GM12878 (cell line): ENCODE results near the gene RBM4.

Source experiments
- EP300 ChIP-seq, 2 experiments: fragments of 150-350 bp in 1 of 2; IDR thresholded peaks; 2 replicates each; pipeline ENCODE4 v1.6.1; 2011 to 2012; ENCODE audit warnings: low read depth in 2 of 2, low read length in 2 of 2, borderline replicate concordance in 1 of 2, improper control_type of control experiment in 1 of 2, inconsistent platforms in 1 of 2; ENCODE audit not compliant: control insufficient read depth in 1 of 2
- EZH2 ChIP-seq: IDR thresholded peaks from 2 replicates; pipeline ENCODE4 v1.6.1; 2012; ENCODE audit warnings: low read depth, mild to moderate bottlenecking, control low read depth, inconsistent platforms, low read length, borderline replicate concordance; ENCODE audit not compliant: control insufficient read depth
- NR2C2 ChIP-seq: IDR thresholded peaks from 2 replicates; pipeline ENCODE4 v1.6.1; 2011; ENCODE audit warnings: borderline replicate concordance, low read depth; ENCODE audit not compliant: control insufficient read depth, insufficient read length

DNA sequence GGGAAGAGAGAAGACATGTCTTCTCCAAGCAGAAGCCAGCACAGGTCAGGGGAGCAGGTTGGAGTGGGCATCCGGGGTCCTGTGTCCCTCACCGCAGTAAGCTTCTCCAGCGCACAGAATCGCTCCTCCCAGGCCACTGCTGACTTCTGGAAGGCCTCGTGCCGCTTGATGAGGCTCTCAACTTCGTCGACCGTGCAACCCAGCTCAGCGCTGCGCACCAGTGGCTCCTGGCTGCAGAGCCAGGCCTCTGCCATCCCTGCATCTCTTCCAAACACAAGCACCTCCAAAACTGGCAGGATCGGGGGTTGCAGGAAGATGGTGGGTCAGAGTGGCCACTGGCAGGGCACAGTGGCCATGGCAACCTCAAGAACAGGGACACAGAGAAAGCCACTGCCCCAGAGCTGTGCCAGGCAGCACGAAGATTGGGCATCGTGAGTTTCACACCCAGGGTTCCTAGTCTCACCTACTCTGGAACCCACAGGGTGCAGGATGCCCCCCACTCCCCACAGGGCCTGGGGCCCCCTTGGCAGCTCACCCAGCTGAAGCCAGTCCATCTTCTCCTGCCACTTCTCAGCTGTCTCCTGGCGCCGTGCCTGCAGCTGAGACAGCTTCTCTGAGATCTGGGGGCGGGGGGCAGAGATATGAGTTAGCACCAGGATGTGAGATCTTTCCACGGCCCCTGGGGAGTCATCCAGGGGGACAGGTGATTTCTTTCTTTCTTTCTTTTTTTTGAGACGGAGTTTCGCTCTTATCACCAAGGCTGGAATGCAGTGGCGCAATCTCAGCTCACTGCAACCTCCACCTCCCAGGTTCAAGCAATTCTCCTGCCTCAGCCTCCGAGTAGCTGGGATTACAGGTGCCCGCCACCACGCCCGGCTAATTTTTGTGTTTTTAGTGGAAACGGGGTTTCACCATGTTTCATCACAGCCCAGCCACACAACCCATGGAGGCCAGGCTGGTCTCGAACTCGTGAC lies 50.3 kb downstream of the RBM4 start:
- no peak for TF ChIP-seq EP300 (IDR thresholded peaks at IDR 0.05; ENCODE audit: borderline replicate concordance in 1 of 2, control insufficient read depth in 1 of 2, low read depth in 2 of 2, low read length in 2 of 2)
- TF ChIP-seq EZH2, result no peak
- no peak for TF ChIP-seq NR2C2
